Measurements from ENCODE around the gene ZFYVE27.

GRCh38 chr10:97736403-97736901 is 476 bp upstream of the ZFYVE27 start:
- TF ChIP-seq EZH2phosphoT487 (IDR thresholded peaks at IDR 0.05; ENCODE audit: insufficient read depth, low read depth) (no peak), EZH2 (IDR thresholded peaks at IDR 0.05; ENCODE audit: insufficient read depth, poor library complexity, severe bottlenecking) (no peak)

Data from GM23248 (cell line).